Measurements from ENCODE around the gene PLA2G4F.
A peak's percentile ranks its signal among the peaks of the same experiment; 100 is the strongest.

The PLA2G4F gene

GRCh38 chr15:42140383-42141070 is 15.9 kb downstream of the PLA2G4F start:
- in situ Hi-C loops (cut with MboI; ENCODE audit: low pct_unique_long_range_greater_than_20kb, low sequenced_read_pairs, unreplicated experiment): no loop called here
- TF ChIP-seq, protein P1, sequence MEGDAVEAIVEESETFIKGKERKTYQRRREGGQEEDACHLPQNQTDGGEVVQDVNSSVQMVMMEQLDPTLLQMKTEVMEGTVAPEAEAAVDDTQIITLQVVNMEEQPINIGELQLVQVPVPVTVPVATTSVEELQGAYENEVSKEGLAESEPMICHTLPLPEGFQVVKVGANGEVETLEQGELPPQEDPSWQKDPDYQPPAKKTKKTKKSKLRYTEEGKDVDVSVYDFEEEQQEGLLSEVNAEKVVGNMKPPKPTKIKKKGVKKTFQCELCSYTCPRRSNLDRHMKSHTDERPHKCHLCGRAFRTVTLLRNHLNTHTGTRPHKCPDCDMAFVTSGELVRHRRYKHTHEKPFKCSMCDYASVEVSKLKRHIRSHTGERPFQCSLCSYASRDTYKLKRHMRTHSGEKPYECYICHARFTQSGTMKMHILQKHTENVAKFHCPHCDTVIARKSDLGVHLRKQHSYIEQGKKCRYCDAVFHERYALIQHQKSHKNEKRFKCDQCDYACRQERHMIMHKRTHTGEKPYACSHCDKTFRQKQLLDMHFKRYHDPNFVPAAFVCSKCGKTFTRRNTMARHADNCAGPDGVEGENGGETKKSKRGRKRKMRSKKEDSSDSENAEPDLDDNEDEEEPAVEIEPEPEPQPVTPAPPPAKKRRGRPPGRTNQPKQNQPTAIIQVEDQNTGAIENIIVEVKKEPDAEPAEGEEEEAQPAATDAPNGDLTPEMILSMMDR (IDR thresholded peaks at IDR 0.05; ENCODE audit: extremely low read depth, insufficient read depth, missing control alignments): no peak
- DNase-seq (ENCODE audit: low spot score): no peak

GRCh38 chr15:42139596-42139995 is 16.8 kb downstream of the PLA2G4F start:
- TF ChIP-seq, protein P1 (IDR thresholded peaks at IDR 0.05; ENCODE audit: extremely low read depth, insufficient read depth, missing control alignments): no peak
- DNase-seq (ENCODE audit: low spot score): no peak
- in situ Hi-C loops (cut with MboI; ENCODE audit: low pct_unique_long_range_greater_than_20kb, low sequenced_read_pairs, unreplicated experiment): loop anchor here (10.0 kb wide), 1 partner anchor 75 kb away; no protein-coding TSS in a partner anchor

- in situ Hi-C loops (cut with MboI; ENCODE audit: low pct_unique_long_range_greater_than_20kb, low sequenced_read_pairs, unreplicated experiment): loop anchor here (10.0 kb wide), 1 partner anchor 74 kb away; no protein-coding TSS in a partner anchor
- TF ChIP-seq, protein P1 (IDR thresholded peaks at IDR 0.05; ENCODE audit: extremely low read depth, insufficient read depth, missing control alignments): no peak
- DNase-seq (ENCODE audit: low spot score): no peak
These were observed 17.5 kb downstream of the PLA2G4F start for GRCh38 chr15:42138968-42139386.

DNA sequence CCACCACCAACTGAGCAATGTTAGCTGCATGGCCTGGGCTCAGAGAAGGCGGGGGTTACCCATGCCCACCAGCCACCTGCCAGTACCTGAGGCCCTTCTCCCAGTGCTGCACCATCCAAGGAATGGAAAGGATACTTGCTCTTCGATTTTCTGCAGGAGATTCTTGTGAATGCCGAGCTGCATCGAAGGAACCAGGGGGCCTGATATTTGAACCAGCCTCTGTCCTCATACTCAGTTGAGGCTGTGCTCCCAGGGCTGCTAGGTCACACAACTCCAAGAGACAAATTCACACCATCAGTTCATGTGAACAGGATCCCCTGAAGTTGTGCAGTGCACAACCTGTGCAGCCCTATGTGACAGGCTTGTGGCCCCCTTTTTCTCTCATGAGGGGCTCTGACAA is 18.0 kb downstream of the PLA2G4F start:
- DNase-seq (ENCODE audit: low spot score): no peak
- in situ Hi-C loops (cut with MboI; ENCODE audit: low pct_unique_long_range_greater_than_20kb, low sequenced_read_pairs, unreplicated experiment): loop anchor here (10.0 kb wide), 1 partner anchor 74 kb away; no protein-coding TSS in a partner anchor
- TF ChIP-seq, protein P1 (IDR thresholded peaks at IDR 0.05; ENCODE audit: extremely low read depth, insufficient read depth, missing control alignments): no peak

DNA sequence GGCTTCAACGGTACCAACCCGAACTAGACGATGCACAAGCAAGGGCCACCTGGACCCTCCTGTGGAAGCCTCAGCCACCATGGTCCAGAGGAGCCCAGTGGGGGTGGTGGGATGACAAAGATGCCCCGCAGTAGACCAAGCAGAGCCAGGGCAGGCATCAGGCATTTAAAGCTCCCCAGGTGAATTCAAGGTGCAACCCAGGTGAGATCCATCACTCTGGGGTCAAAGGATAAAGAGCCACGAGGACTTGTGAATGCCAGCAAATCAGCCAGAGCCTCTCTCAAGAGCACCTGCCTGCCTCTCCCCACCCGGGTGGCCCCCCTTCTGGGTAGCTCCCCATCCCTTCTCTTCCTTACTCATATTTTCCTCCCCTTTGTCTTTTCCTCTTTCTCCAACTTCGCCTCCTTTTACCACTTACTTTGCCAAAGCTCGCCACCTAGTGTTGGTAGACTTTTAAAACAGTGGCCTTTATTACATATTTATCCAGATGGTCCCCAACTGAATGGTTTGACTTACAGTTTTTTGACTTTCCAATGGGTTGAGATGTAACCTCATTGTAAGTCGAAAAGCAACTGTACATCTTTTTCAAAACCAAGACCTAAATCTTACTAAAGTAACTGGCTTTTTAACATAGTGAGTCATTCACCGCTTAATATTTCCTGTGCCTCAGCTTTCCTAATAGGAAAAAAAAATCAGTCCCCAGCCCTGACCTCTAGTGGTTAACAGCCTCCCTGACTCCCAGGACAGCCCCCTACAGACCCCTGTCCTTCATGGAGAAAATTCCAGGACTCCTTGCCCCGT is 18.8 kb downstream of the PLA2G4F start:
- in situ Hi-C loops (cut with MboI; ENCODE audit: low pct_unique_long_range_greater_than_20kb, low sequenced_read_pairs, unreplicated experiment): loop anchor here (10.0 kb wide), 1 partner anchor 73 kb away; no protein-coding TSS in a partner anchor
- DNase-seq (ENCODE audit: low spot score): peak; percentile 61
- TF ChIP-seq, protein P1 (IDR thresholded peaks at IDR 0.05; ENCODE audit: extremely low read depth, insufficient read depth, missing control alignments): peak; percentile 63

DNA sequence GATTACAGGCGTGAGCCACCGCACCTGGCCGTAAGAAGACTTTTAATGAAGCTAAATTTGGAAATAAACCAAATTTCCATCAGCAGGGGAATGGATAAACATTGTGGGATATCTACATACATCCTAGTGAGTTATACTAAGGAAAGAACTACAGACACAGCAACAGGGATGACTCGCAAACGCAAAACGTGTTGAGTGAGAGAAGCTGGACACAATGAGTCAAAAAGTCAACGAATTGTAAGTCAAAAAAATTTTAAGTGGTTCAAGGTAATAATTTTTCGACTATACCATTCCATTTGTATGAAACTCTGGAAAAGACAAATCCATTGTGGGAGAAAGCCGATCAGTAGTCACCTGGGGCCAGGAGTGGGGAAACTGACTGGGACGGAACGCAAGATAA is 19.9 kb downstream of the PLA2G4F start:
- TF ChIP-seq, protein P1 (IDR thresholded peaks at IDR 0.05; ENCODE audit: extremely low read depth, insufficient read depth, missing control alignments): no peak
- no peak for DNase-seq (ENCODE audit: low spot score)
- in situ Hi-C loops (cut with MboI; ENCODE audit: low pct_unique_long_range_greater_than_20kb, low sequenced_read_pairs, unreplicated experiment): loop anchor here (10.0 kb wide), 1 partner anchor 72 kb away; no protein-coding TSS in a partner anchor

All from GM13977 (cell line).